Ovary (tissue), 9 donors: Measurements from ENCODE around the gene RBM20. TPM values are rescaled to one million over a fixed set of nuclear protein-coding genes. Genes with fewer than 3 reads are reported as not detected.
"Not testable (repeated sequence)": the region's sequence is repeated elsewhere in the genome, so short reads cannot be mapped to it uniquely, and the experiment has no call there.

ENCODE experiments used
- DNase-seq, 5 donors: peaks; one replicate each; pipeline ENCODE4 v3.0.0-alpha.2; 2019 to 2020
- H3K27ac ChIP-seq, 2 donors: fragments of 200-600 bp; one replicate each; pipeline versions ENCODE4 v1.5.1 to v1.8.0; 2019 to 2022
- H3K27me3 ChIP-seq: fragments of 200-600 bp; one replicate; pipeline ENCODE4 v1.8.0; 2022
- H3K36me3 ChIP-seq: fragments of 200-600 bp; sonication (generic); one replicate; pipeline ENCODE4 v1.5.1; 2019
- H3K4me1 ChIP-seq: one replicate; pipeline ENCODE4 v1.8.1; 2013; ENCODE audit warnings: mild to moderate bottlenecking, moderate library complexity; ENCODE audit not compliant: insufficient read depth
- H3K4me3 ChIP-seq: fragments of 200-600 bp; sonication (generic); one replicate; pipeline ENCODE4 v1.5.1; 2017
- H3K9me3 ChIP-seq, 2 donors: fragments of 200-600 bp in 1 of 2; sonication (generic) in 1 of 2; one replicate each; pipeline versions ENCODE4 v1.5.1 to v1.8.1; 2013 to 2019; ENCODE audit warnings: mild to moderate bottlenecking in 1 of 2, moderate library complexity in 1 of 2
- EP300 ChIP-seq: sonication (generic); formaldehyde crosslinking; IDR thresholded peaks from one replicate; pipeline ENCODE4 v1.6.1; 2017; ENCODE audit warnings: antibody characterized with exemption
- POLR2A ChIP-seq: fragments of 450-650 bp; IDR thresholded peaks from one replicate; pipeline ENCODE4 v1.6.1; 2017; ENCODE audit warnings: antibody characterized with exemption, mild to moderate bottlenecking, moderate library complexity
- WGBS, 3 donors: extraction: QIAGEN DNeasy Blood & Tissue Kit in 1 of 3; methylation state at CpG; one replicate each; pipeline versions ENCODE4 v1.1.5 to v1.1.7; 2013 to 2017; 5-methylcytosine and 5-hydroxymethylcytosine counted together
- intact Hi-C, 4 donors: fragments of 100-400 bp; cut with DNase I; formaldehyde crosslinking; loops; one replicate each; pipeline versions ENCODE4 v1.11.0 to v1.15.1; 2022 to 2023
- polyA plus RNA-seq, 2 donors: library from polyadenylated mRNA; stranded (reverse); fragments of 200-250 nt in 1 of 2; fragments of 350-450 nt in 1 of 2; fragmentation: Illumina TruSeq in 1 of 2; extraction: RNeasy Lipid Tissue Mini Kit (QIAGEN cat#74804) in 1 of 2; gene quantifications; one replicate each; pipeline ENCODE4 v1.2.3, GENCODE V29; 2013 to 2014
- total RNA-seq, 7 donors: library from RNA; depleted of rRNA in 2 of 7; stranded (reverse); fragments of >200 nt in 2 of 7; fragmentation: NEBNext Ultra II Directional in 3 of 7; extraction: Animal tissue kit (Norgen Biotek cat#: 25700) in 3 of 7; gene quantifications; one replicate each; pipeline versions ENCODE4 v1.1.0 to v1.2.4, GENCODE V29; 2016 to 2023
- TF ChIP-seq, protein P1 (sequence below), 3 donors: fragments of 450-650 bp in 2 of 3; fragments of 200-600 bp in 1 of 3; IDR thresholded peaks; one replicate each; pipeline versions ENCODE4 v1.5.1 to v1.8.0; 2016 to 2022; ENCODE audit warnings: antibody characterized with exemption in 3 of 3, mild to moderate bottlenecking in 1 of 3
- donor health status: DM: no; HTN: no; CAD: no; lungs with moderate emphysema.
- donor health status: DM: no; HTN: no; CAD: no.
- donor health status: Bipolar disorder and iron deficiency.
- donor health status: DM: yes; HTN: yes; CAD: no.
- donor health status: DM: no; HTN: no; CAD: no.
- donor health status: DM: yes; HTN: yes; CAD: no.

Gene RBM20
- total and polyA plus RNA-seq, 9 donors = 0.96 to 4.9 (median 3.6) TPM

DNA sequence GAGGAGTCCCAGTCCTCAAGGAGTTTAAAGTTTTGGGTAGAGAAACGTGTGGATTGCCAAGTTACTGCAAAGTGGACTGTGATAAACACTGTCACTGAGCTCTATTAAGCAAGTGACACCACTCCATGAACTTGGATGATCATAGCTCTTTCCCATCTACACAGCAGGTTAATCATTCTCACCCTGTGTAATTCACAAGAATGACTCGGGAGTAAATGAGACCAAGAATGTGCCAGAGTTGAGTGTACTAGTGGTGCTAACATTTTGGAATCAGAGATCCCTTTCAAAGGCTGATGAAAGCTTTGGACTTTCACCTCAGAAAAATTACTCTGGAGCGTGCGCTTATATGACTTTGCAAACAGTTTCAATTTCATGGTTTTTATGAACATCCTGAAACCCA lies 80.8 kb downstream of the RBM20 start:
- DNase-seq = no peak
- 71 to 82% (median 79%) methylated on average over 4 of the region's 4 CpGs for WGBS, 3 donors
- TF ChIP-seq, protein P1, sequence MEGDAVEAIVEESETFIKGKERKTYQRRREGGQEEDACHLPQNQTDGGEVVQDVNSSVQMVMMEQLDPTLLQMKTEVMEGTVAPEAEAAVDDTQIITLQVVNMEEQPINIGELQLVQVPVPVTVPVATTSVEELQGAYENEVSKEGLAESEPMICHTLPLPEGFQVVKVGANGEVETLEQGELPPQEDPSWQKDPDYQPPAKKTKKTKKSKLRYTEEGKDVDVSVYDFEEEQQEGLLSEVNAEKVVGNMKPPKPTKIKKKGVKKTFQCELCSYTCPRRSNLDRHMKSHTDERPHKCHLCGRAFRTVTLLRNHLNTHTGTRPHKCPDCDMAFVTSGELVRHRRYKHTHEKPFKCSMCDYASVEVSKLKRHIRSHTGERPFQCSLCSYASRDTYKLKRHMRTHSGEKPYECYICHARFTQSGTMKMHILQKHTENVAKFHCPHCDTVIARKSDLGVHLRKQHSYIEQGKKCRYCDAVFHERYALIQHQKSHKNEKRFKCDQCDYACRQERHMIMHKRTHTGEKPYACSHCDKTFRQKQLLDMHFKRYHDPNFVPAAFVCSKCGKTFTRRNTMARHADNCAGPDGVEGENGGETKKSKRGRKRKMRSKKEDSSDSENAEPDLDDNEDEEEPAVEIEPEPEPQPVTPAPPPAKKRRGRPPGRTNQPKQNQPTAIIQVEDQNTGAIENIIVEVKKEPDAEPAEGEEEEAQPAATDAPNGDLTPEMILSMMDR (IDR thresholded peaks at IDR 0.05) = no peak
- no peak for TF ChIP-seq EP300
- no peak for TF ChIP-seq POLR2A
- Histone ChIP-seq H3K4me3 (no peak overlapping the region), H3K27ac (no peak overlapping the region), H3K27me3 (no peaks in the 10 kb centered on the region), H3K4me1 (no peaks in the 10 kb centered on the region), H3K9me3 (no peaks in the 10 kb centered on the region), H3K36me3 (no peaks in the 10 kb centered on the region)
- intact Hi-C loops = no loop called here

DNA sequence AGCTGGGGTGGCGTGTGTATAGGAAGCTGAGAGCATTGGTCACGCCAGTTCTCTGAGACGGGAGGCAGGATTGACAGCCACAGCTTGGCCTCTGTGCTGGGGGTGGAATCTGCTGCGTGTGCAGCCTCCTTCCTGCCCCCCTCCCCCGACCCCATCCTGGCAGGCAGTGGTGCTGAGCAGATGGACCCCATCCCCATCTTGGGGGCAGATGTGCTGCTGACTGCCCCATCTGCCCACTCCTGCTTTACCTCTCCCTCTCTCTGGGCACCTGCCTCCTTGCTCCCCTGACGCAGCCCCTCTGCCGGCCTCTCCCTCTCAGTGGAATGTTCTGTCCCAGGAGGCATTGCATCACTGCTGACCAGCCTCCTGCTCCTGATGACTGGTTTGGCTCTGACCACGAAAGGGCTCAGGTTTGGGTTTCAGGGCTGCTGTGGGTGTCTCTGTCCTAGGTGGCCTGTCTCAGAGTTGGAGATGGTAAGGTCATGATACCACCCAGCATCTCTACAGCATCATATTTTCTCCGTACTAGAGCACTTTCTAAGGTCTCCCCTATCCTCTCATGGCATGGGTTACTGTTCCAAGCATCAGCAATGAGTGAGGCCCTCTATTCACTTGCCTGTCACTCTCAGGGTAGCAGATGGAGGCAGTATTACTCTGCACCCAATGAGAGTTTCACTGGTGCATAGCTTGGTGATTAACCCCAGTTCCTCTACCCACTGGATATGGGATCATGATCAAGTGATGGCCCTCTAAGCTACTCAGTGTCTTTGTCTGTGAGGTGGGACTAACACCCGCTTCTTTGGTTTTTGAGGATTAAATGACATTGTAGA lies 81.9 kb downstream of the RBM20 start:
- Histone ChIP-seq H3K9me3 (no peaks in the 10 kb centered on the region), H3K27me3 (no peaks in the 10 kb centered on the region), H3K27ac (no peak overlapping the region), H3K4me1 (peaks cover 2% of the 10 kb centered on the region), H3K4me3 (no peak overlapping the region), H3K36me3 (no peaks in the 10 kb centered on the region)
- TF ChIP-seq POLR2A (no peak), EP300 (no peak)
- TF ChIP-seq, protein P1 (IDR thresholded peaks at IDR 0.05) = no peak
- DNase-seq = no peak
- 42 to 57% (median 51%) methylated on average over 10 of the region's 10 CpGs for WGBS, 3 donors
- intact Hi-C loops = no loop called here

DNA sequence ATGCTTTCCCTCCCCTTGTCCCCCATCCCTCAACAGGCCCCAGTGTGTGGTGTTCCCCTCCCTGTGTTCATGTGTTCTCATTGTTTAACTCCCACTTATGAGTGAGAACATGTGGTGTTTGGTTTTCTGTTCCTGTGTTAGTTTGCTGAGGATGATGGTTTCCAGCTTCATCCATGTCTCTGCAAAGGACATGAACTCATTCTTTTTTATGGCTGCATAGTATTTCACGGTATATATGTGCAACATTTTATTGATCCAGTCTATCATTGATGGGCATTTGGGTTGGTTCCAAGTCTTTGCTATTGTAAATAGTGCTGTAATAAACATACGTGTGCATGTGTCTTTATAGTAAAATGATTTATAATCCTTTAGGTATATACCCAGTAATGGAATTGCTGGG lies 83.6 kb downstream of the RBM20 start:
- H3K4me3 ChIP-seq, H3K36me3 ChIP-seq, H3K9me3 ChIP-seq, H3K27me3 ChIP-seq, DNase-seq, intact Hi-C loops, H3K27ac ChIP-seq, H3K4me1 ChIP-seq: not testable (repeated sequence)
- WGBS, 3 donors = 89 to 95% (median 93%) methylated on average over 2 of the region's 2 CpGs

DNA sequence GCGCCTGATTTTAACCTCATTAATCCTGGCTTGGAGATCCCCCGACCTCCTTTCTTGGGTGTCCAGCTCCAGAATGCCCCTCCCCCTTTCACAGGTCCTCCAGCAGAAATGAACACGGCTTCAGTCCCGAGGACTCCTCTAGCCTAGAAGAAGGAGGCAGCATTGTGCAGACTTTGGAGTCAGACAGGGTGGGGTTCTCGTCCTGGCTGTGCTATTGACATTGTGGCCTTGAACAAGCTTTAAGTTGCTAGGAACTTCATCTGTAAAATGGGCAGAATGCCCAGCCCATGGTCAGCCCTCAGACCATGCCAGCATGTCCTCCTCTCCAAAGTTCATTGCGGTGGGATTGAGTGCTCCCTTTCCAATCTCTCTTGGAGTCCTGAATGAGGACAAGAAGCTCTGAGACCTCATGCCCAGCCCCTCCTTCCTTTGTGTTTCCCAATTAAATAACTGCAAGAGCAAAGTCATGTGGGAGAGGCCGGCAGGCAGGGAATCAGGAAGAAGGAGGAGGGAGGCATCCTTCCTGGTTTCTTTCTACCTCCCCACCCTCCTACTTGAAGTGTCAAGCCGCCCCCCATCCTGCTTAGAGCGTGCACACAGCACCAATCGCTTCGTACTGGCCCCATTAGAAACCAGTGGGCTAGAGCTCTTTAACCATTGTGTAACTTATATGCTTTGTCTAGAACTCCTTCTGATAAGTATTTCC lies 86.4 kb downstream of the RBM20 start:
- DNase-seq = no peak
- no peaks in the 10 kb centered on the region for H3K9me3 ChIP-seq
- WGBS, 3 donors = 40 to 54% (median 45%) methylated on average over 11 of the region's 11 CpGs
- peaks cover 2% of the 10 kb centered on the region for H3K4me1 ChIP-seq
- intact Hi-C loops = no loop called here
- TF ChIP-seq POLR2A (no peak), EP300 (no peak)
- TF ChIP-seq, protein P1 (IDR thresholded peaks at IDR 0.05) = no peak
- no peak overlapping the region for H3K4me3 ChIP-seq
- H3K27me3 ChIP-seq = no peaks in the 10 kb centered on the region
- H3K36me3 ChIP-seq = no peaks in the 10 kb centered on the region
- H3K27ac ChIP-seq = no peak overlapping the region
